HG02678 (cell line): ENCODE results near the gene WLS.
"Not testable (repeated sequence)": the region's sequence is repeated elsewhere in the genome, so short reads cannot be mapped to it uniquely, and the experiment has no call there.

ENCODE experiments used
- ATAC-seq: cut with Tn5 transposase; IDR thresholded peaks from one replicate; pipeline ENCODE4 v1.9.1; 2021; ENCODE audit warnings: mild to moderate bottlenecking, moderate library complexity; ENCODE audit not compliant: unreplicated experiment

Gene WLS

GRCh38 chr1:68171795-68172194, 60.5 kb downstream of the WLS start:
- not testable (repeated sequence) for ATAC-seq

- no peak for ATAC-seq
These were observed 63.7 kb downstream of the WLS start for GRCh38 chr1:68168545-68169171.

- no peak for ATAC-seq
These were observed 65.1 kb downstream of the WLS start for GRCh38 chr1:68167211-68167610.

- no peak for ATAC-seq
These were observed 66.0 kb downstream of the WLS start for GRCh38 chr1:68166348-68166747.

- ATAC-seq, result no peak
These were observed 66.7 kb downstream of the WLS start for GRCh38 chr1:68165665-68166064.

GRCh38 chr1:68164918-68165317, 67.4 kb downstream of the WLS start:
- no peak for ATAC-seq

GRCh38 chr1:68163220-68163619, 69.1 kb downstream of the WLS start:
- ATAC-seq, result no peak

GRCh38 chr1:68162761-68163160, 69.6 kb downstream of the WLS start:
- no peak for ATAC-seq

- ATAC-seq, result not testable (repeated sequence)
These were observed 70.7 kb downstream of the WLS start for GRCh38 chr1:68161672-68162071.

GRCh38 chr1:68160935-68161334, 71.4 kb downstream of the WLS start:
- peak; percentile 86 for ATAC-seq

GRCh38 chr1:68160021-68160420, 72.3 kb downstream of the WLS start:
- ATAC-seq, result no peak

- no peak for ATAC-seq
These were observed 73.5 kb downstream of the WLS start for GRCh38 chr1:68158837-68159236.

- ATAC-seq, result no peak
These were observed 74.9 kb downstream of the WLS start for GRCh38 chr1:68157416-68157815.

GRCh38 chr1:68151690-68152089, 80.6 kb downstream of the WLS start:
- ATAC-seq, result no peak

GRCh38 chr1:68149907-68150306, 82.4 kb downstream of the WLS start:
- ATAC-seq, result no peak

GRCh38 chr1:68149110-68149798, 83.1 kb downstream of the WLS start:
- no peak for ATAC-seq

- no peak for ATAC-seq
These were observed 83.7 kb downstream of the WLS start for GRCh38 chr1:68148631-68149030.

- no peak for ATAC-seq
These were observed 84.7 kb downstream of the WLS start for GRCh38 chr1:68147534-68148171.

GRCh38 chr1:68145418-68146126, 86.8 kb downstream of the WLS start:
- no peak for ATAC-seq

- ATAC-seq, result no peak
These were observed 87.5 kb downstream of the WLS start for GRCh38 chr1:68144856-68145255.

- ATAC-seq, result no peak
These were observed 88.7 kb downstream of the WLS start for GRCh38 chr1:68143633-68144032.

GRCh38 chr1:68142461-68142860, 89.9 kb downstream of the WLS start:
- no peak for ATAC-seq
